ENCODE results near the gene UCP2. TPM values are rescaled to one million over a fixed set of nuclear protein-coding genes. Genes with fewer than 3 reads are reported as not detected.

The UCP2 gene
- total and polyA plus RNA-seq, 9 of the 15 experiments (the other 6 are each of a cell fraction or from before 2014, with no cell fraction given): 19.2 to 216 (median 87.9) TPM

- 0 out of 2 replicates have a peak, but pooled peaks have one; percentile 8 for TF ChIP-seq HBP1 (CRISPR knock-in tag; IDR thresholded peaks at IDR 0.05)
- peak; percentile 98 for TF ChIP-seq CBFA2T3 (IDR thresholded peaks at IDR 0.05)
These were observed 33.5 kb upstream of the UCP2 start (continued) for GRCh38 chr11:74015919-74016684.

- H2AFZ ChIP-seq (ENCODE audit: low read depth, low read length): no peak overlapping the region
- H3K9me3 ChIP-seq (replicated peaks; ENCODE audit: control insufficient read depth, insufficient read depth, low read depth, low read length): no peaks in the 10 kb centered on the region
- no peak overlapping the region for H3K27ac ChIP-seq (ENCODE audit: extremely low read depth, low read depth, low read length)
- H3K4me2 ChIP-seq (ENCODE audit: insufficient read depth, low read length): no peak overlapping the region
- no peaks in the 10 kb centered on the region for H3K79me2 ChIP-seq (ENCODE audit: control insufficient read depth, insufficient read depth, low read length)
- peaks cover 52 to 57% of the 10 kb centered on the region in 2 experiments for H3K4me1 ChIP-seq (replicated peaks in 1 of 2; ENCODE audit: control insufficient read depth in 2 of 2, insufficient read depth in 2 of 2, low read length in 2 of 2)
- H4K20me1 ChIP-seq (replicated peaks; ENCODE audit: control insufficient read depth, insufficient read depth, low read length): peaks cover 6% of the 10 kb centered on the region
- ATAC-seq (no peak), FAIRE-seq (no peak), DNase-seq (ENCODE audit: extremely low read depth in 1 of 4, low spot score in 3 of 4) (no peak)
- POLR2A ChIA-PET: interaction anchor here (0.8 to 1.4 kb wide), 2 partner anchors 14 kb away, joined by 3 to 4 read pairs; no protein-coding TSS in a partner anchor
- peak overlapping the region in 1 of 2 experiments; percentile 23; a peak in 1 of 4 replicates for H3K9ac ChIP-seq (ENCODE audit: insufficient read depth in 1 of 2, low read depth in 2 of 2, low read length in 2 of 2)
- no peak overlapping the region for H3K4me3 ChIP-seq
- H3K36me3 ChIP-seq (ENCODE audit: control insufficient read depth, insufficient read depth, low read length): no peaks in the 10 kb centered on the region; the same call in 2 of the 3 replicates
- in situ Hi-C loops (cut with MboI) (no loop called here), intact Hi-C loops (cut with micrococcal nuclease) (loop anchor here (5.0 kb wide), 1 partner anchor 72 kb away; no protein-coding TSS in a partner anchor)
- BruUV-seq (replicated peaks): no TSS peak
- no peaks in the 10 kb centered on the region for H3K27me3 ChIP-seq (ENCODE audit: control insufficient read depth in 2 of 2, insufficient read depth in 2 of 2, low read length in 2 of 2)
- CTCF ChIA-PET (ENCODE audit: low intra/inter-chr PET ratio): no interaction called here
- whole genome bisulfite sequencing (ENCODE audit: insufficient coverage, low coverage, missing lambda C conversion rate): 93% methylated on average over 2 of the region's 2 CpGs
- peaks cover 5% of the 10 kb centered on the region for H3K9me1 ChIP-seq (ENCODE audit: control insufficient read depth, insufficient read depth, low read length)
- TF ChIP-seq CAMTA2 (CRISPR knock-in tag; conservative IDR thresholded peaks at IDR 0.05) (no peak), RBM34 (IDR thresholded peaks at IDR 0.05; ENCODE audit: borderline replicate concordance, insufficient read depth, low read length) (no peak), CEBPB (tag; IDR thresholded peaks at IDR 0.05) (no peak), RAD51 (IDR thresholded peaks at IDR 0.05; ENCODE audit: borderline replicate concordance, low read depth) (no peak), ZNF174 (CRISPR knock-in tag; IDR thresholded peaks at IDR 0.05) (no peak), BMI1 (IDR thresholded peaks at IDR 0.05; ENCODE audit: low read length) (no peak), MCM3 (IDR thresholded peaks at IDR 0.05) (no peak), NBN (IDR thresholded peaks at IDR 0.05; ENCODE audit: low read depth) (no peak), FOXK2 (conservative IDR thresholded peaks at IDR 0.05 in 1 of 2, IDR thresholded peaks at IDR 0.05 in 1 of 2; ENCODE audit: low read depth in 2 of 2) (no peak), HOMEZ (CRISPR knock-in tag; IDR thresholded peaks at IDR 0.05) (no peak), ZNF316 (IDR thresholded peaks at IDR 0.05) (no peak), PHTF2 (CRISPR knock-in tag; IDR thresholded peaks at IDR 0.05) (no peak)
These were observed 32.2 kb upstream of the UCP2 start for GRCh38 chr11:74014880-74015279.

Data from K562 (cell line).